Aorta (tissue), 5 donors: ENCODE results near the gene PGR. TPM values are rescaled to one million over a fixed set of nuclear protein-coding genes. Genes with fewer than 3 reads are reported as not detected.
"Not testable (repeated sequence)": the region's sequence is repeated elsewhere in the genome, so short reads cannot be mapped to it uniquely, and the experiment has no call there.

Experiments
- ATAC-seq: fragments of 200-7000 bp; cut with Tn5 transposase; one replicate; pipeline ENCODE4 v1.9.1; 2022; ENCODE audit warnings: moderate library complexity; ENCODE audit not compliant: low FRiP score
- DNase-seq, 2 donors: peaks; one replicate each; pipeline ENCODE4 v3.0.0-alpha.2; 2020
- H3K27ac ChIP-seq, 2 donors: one replicate each; pipeline ENCODE4 v1.5.1; 2013; ENCODE audit warnings: low read length in 2 of 2, mild to moderate bottlenecking in 2 of 2, moderate library complexity in 2 of 2, control low read depth in 1 of 2, inconsistent platforms in 1 of 2, low read depth in 1 of 2
- H3K27me3 ChIP-seq, 2 donors: one replicate each; pipeline ENCODE4 v1.6.1; 2013; ENCODE audit warnings: control low read depth in 1 of 2, low read length in 1 of 2, mild to moderate bottlenecking in 1 of 2, moderate library complexity in 1 of 2; ENCODE audit not compliant: insufficient read depth in 2 of 2, control insufficient read depth in 1 of 2
- H3K36me3 ChIP-seq, 2 donors: one replicate each; pipeline ENCODE4 v1.6.1; 2013; ENCODE audit warnings: control low read depth in 1 of 2, low read length in 1 of 2, mild to moderate bottlenecking in 1 of 2; ENCODE audit not compliant: insufficient read depth in 2 of 2, control insufficient read depth in 1 of 2
- H3K4me1 ChIP-seq, 2 donors: one replicate each; pipeline ENCODE4 v1.6.1; 2013; ENCODE audit warnings: low read length in 2 of 2, control low read depth in 1 of 2, mild to moderate bottlenecking in 1 of 2, moderate library complexity in 1 of 2; ENCODE audit not compliant: insufficient read depth in 2 of 2, control insufficient read depth in 1 of 2
- H3K4me3 ChIP-seq, 2 donors: one replicate each; pipeline ENCODE4 v1.5.1; 2013; ENCODE audit warnings: low read length in 2 of 2, control low read depth in 1 of 2, mild to moderate bottlenecking in 1 of 2
- H3K9me3 ChIP-seq: one replicate; pipeline ENCODE4 v1.6.1; 2013; ENCODE audit warnings: mild to moderate bottlenecking, low read length; ENCODE audit not compliant: control insufficient read depth
- WGBS, 2 donors: extraction: QIAGEN DNeasy Blood & Tissue Kit; methylation state at CpG; one replicate each; pipeline ENCODE4 v1.1.7; 2013; 5-methylcytosine and 5-hydroxymethylcytosine counted together
- intact Hi-C, 2 donors: fragments of 100-400 bp; cut with DNase I; formaldehyde crosslinking; loops; one replicate each; pipeline versions ENCODE4 v1.14.2 to v1.15.0; 2022
- polyA plus RNA-seq, 2 donors: library from polyadenylated mRNA; stranded (reverse); fragments of 200-250 nt; gene quantifications; one replicate each; pipeline ENCODE4 v1.2.3, GENCODE V29; 2013
- total RNA-seq, 2 donors: library from RNA; stranded (reverse); fragmentation: NEBNext Ultra II Directional; extraction: Animal tissue kit (Norgen Biotek cat#: 25700); gene quantifications; one replicate each; pipeline ENCODE4 v1.2.1, GENCODE V29; 2021
- donor health status: healthy with polysubstance abuse.
- donor health status: Bipolar disorder and iron deficiency.
- donor health status: DM: no; HTN: no; CAD: no.
- donor health status: DM: no; HTN: no; CAD: no.
- donor health status: DM: yes; HTN: yes; CAD: no.

Gene PGR
- total and polyA plus RNA-seq, 4 donors = 3.1 to 16.7 (median 9.6) TPM

DNA sequence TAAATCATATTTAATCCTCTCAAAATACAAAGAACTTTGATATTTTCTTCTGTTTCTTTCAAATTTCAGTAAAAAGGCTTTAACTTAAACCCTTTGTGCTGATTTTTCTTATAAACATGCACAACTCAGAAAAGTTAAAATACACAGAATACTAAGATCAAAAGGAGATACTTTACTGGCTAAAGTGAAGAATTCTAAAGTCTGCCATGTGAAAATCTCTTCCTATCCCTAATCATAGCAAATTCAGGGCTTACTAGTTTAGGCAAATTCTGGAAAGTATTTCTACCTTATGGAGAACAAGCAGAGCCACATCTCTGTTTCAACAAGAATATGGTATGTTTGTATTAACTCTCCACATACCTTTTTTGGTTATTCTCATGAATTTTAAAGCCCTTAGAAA lies 96.6 kb downstream of the PGR start:
- ATAC-seq = no peak

DNA sequence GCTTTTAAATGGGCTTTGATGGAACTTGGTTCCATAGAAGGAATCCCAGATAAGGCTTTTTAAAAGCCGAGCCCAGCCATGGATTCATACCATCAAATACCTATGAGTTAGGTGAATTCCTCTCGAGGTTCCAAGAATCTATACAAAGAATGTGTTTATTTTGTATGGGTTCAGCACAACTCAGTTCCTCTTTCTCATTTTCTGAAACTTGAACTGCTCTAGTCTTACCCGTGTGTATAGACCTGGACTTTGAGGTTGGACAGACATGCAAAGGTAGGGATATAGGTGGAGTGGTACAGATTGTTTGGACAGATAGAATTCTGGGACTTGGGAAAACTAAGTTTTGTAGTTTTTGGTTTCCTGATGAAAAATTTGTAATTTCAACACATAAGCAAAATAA lies 97.9 kb downstream of the PGR start:
- ATAC-seq = no peak
- Histone ChIP-seq H3K4me1 (peaks cover 0 to 4% of the 10 kb centered on the region in 2 donors), H3K4me3 (no peak overlapping the region), H3K9me3 (no peaks in the 10 kb centered on the region), H3K36me3 (no peaks in the 10 kb centered on the region), H3K27ac (no peak overlapping the region), H3K27me3 (no peaks in the 10 kb centered on the region)
- intact Hi-C loops = no loop called here
- no peak for DNase-seq
- WGBS, 2 donors = 91 to 95% methylated on average over 3 of the region's 3 CpGs

More for the DNA sequence above, 96.6 kb downstream of the PGR start:
- peaks cover 0 to 4% of the 10 kb centered on the region in 2 donors for H3K4me1 ChIP-seq
- no peaks in the 10 kb centered on the region for H3K9me3 ChIP-seq
- no peak overlapping the region for H3K27ac ChIP-seq
- H3K27me3 ChIP-seq = no peaks in the 10 kb centered on the region
- DNase-seq = no peak
- no peak overlapping the region for H3K4me3 ChIP-seq
- intact Hi-C loops = no loop called here
- H3K36me3 ChIP-seq = no peaks in the 10 kb centered on the region

DNA sequence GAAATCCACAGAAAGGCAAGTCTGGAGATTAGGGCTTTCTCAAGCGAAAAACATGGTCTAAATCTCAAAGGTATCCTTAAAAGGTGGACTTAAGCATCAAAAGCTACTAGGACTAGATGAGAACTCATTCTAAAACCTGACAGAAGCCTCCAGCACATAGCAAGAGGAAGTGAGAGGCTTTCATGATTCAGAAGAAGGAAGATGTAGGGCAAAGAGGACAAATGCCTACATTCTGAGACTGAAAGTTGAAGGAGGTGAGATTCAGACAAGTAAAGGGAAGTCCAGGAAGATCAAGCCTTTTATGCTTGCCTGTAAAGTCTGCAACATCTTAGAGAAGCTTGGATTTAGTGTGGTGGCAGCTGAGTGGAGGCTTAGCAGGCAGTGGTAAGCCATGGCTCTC lies 98.9 kb downstream of the PGR start:
- no peak for ATAC-seq
- intact Hi-C loops = no loop called here
- no peaks in the 10 kb centered on the region for H3K27me3 ChIP-seq
- no peak overlapping the region for H3K4me3 ChIP-seq
- H3K4me1 ChIP-seq = peaks cover 0 to 4% of the 10 kb centered on the region in 2 donors
- WGBS, 2 donors = 96 to 98% methylated on average over 1 of the region's 1 CpG
- H3K27ac ChIP-seq = no peak overlapping the region
- no peaks in the 10 kb centered on the region for H3K36me3 ChIP-seq
- no peaks in the 10 kb centered on the region for H3K9me3 ChIP-seq
- DNase-seq = no peak

DNA sequence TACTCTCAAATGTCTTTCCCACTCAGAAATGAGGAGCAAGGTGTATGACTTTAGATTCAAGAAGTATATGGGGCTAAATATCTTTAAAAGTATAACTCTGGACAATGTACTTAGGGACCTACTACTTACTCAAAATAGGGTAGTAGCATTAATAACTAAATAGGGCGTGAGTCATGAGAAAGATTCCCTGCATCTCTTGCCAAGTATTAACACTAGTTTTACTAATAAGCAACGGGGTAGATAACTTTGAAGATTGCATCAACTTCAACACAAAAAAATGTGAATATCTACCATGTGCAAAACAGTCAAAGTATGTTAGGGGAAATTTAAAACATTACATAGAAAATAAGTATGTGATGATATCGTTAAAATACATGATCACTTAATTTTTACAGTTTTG lies 99.6 kb downstream of the PGR start:
- DNase-seq (no peak), ATAC-seq (no peak)
- H3K9me3 ChIP-seq = no peaks in the 10 kb centered on the region
- H3K27me3 ChIP-seq = no peaks in the 10 kb centered on the region
- peaks cover 0 to 4% of the 10 kb centered on the region in 2 donors for H3K4me1 ChIP-seq
- intact Hi-C loops = no loop called here
- H3K4me3 ChIP-seq = no peak overlapping the region
- no peak overlapping the region for H3K27ac ChIP-seq
- no peaks in the 10 kb centered on the region for H3K36me3 ChIP-seq
- 73 to 78% methylated on average over 3 of the region's 3 CpGs for WGBS, 2 donors

DNA sequence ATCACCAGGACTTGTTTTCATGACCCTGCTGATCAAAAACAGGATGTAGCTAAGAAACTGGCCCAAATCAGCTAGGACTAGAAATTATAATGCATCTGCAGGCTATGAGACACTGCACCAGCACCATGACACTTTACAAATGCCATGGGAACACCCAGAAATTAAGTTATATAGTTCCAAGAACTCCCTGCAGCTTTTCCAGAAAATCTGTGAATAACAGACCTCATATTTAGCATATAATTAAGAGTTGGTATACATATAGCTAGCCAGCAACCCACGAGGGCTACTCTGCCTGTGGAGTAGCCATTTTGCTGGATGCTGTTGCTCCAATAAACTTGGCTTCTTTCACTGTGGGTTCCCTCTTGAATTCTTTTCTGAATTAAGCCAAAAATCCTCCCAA lies 101.0 kb downstream of the PGR start:
- H3K36me3 ChIP-seq = no peaks in the 10 kb centered on the region
- ATAC-seq (no peak), DNase-seq (no peak)
- 76 to 77% methylated on average over 1 of the region's 1 CpG for WGBS, 2 donors
- H3K9me3 ChIP-seq = no peaks in the 10 kb centered on the region
- H3K4me1 ChIP-seq = peaks cover 0 to 4% of the 10 kb centered on the region in 2 donors
- no peaks in the 10 kb centered on the region for H3K27me3 ChIP-seq
- intact Hi-C loops = no loop called here
- no peak overlapping the region for H3K27ac ChIP-seq
- no peak overlapping the region for H3K4me3 ChIP-seq

DNA sequence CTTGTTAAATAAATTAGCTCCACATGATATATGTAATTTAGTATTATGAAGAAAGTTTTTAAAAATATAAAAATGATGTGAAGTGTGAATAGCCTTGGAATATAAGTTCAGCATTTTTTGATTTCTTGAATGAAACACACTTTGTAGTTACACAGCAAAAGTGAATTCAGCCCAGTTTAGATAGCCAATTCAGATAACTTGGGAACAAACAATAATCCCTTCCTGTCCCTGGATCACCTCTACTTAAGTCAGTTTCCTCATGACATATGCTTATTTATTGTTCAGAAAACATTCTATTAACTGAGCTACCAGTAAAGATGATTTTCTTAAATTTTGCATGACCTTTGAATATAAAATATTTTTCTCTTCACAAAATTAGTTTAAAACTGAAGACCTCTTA lies 107.4 kb downstream of the PGR start:
- Histone ChIP-seq H3K9me3 (no peaks in the 10 kb centered on the region), H3K36me3 (no peaks in the 10 kb centered on the region), H3K27ac (no peak overlapping the region), H3K4me3 (no peak overlapping the region), H3K4me1 (no peaks in the 10 kb centered on the region), H3K27me3 (no peaks in the 10 kb centered on the region)
- intact Hi-C loops = no loop called here
- DNase-seq = no peak
- ATAC-seq = no peak

DNA sequence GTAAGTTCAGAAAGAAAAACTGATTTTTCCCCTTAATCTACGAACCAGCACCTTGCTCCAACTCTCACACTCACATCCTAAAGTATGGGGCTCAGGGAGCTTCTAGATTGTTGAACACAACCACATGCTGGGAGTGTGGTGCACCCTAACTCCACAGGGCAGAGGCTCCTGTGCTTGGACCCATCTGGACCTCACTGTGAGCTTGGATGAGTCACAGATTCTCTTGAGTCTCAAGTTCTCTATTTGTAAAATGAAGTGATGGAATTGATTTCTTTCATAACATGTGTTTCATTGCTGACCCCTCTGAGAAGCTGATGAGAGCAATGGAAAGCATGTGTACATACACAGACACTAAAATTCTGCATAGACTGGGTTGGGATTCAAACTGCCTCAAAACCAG lies 109.7 kb downstream of the PGR start:
- no peaks in the 10 kb centered on the region for H3K27me3 ChIP-seq
- H3K4me1 ChIP-seq = no peaks in the 10 kb centered on the region
- DNase-seq = no peak
- intact Hi-C loops = no loop called here
- no peaks in the 10 kb centered on the region for H3K36me3 ChIP-seq
- no peak overlapping the region for H3K4me3 ChIP-seq
- H3K27ac ChIP-seq = no peak overlapping the region
- WGBS, 2 donors = 89 to 95% methylated on average over 1 of the region's 1 CpG
- H3K9me3 ChIP-seq = no peaks in the 10 kb centered on the region
- no peak for ATAC-seq

DNA sequence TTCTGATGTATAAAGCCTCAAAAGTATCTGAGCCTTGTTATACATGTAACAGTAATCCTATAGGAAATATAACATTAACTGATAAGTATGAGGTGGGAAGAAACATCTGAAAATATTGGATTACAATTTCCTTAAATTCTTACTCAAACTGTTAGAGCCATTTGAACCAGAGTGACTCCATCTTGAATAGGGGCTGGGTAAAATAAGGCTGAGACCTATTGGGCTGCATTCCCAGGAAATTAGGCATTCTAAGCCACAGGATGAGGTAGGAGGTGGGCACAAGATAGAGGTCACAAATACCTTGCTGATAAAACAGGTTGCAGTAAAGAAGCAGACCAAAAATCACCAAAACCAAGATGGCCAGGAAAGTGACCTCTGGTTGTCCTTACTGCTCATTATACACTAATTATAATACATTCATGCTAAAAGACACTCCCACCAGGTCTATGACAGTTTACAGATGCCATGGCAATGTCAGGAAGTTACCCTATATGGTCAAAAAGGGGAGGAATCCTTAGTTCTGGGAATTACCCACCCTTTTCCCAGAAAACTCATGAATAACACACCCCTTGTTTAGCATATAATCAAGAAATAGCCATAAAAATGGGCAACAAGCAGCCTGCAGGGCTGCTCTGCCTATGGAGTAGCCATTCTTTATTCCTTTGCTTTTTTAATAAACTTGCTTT lies 114.9 kb downstream of the PGR start:
- no peaks in the 10 kb centered on the region for H3K9me3 ChIP-seq
- no peaks in the 10 kb centered on the region for H3K4me1 ChIP-seq
- no peak overlapping the region for H3K27ac ChIP-seq

DNA sequence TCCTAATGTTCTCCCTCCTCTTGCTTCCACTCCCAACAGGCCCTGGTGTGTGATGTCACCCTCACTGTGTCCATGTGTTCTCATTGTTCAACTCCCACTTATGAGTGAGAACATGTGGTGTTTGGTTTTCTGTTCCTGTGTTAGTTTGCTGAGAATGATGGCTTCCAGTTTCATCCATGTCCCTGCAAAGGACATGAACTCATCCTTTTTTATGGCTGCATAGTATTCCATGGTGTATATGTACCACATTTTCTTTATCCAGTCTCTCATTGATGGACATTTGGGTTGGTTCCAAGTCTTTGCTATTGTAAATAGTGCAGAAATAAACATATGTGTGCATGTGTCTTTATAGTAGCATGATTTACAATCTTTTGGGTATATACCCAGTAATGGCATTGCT lies 115.9 kb downstream of the PGR start:
- ATAC-seq, H3K36me3 ChIP-seq, H3K27me3 ChIP-seq, H3K4me1 ChIP-seq, H3K4me3 ChIP-seq, H3K27ac ChIP-seq, H3K9me3 ChIP-seq, DNase-seq, intact Hi-C loops: not testable (repeated sequence)

More for the DNA sequence above, 114.9 kb downstream of the PGR start:
- intact Hi-C loops = no loop called here
- Histone ChIP-seq H3K4me3 (no peak overlapping the region), H3K27me3 (no peaks in the 10 kb centered on the region), H3K36me3 (no peaks in the 10 kb centered on the region)
- DNase-seq = no peak
- ATAC-seq = no peak
